Activated naive CD4-positive, alpha-beta T cell treated with anti-CD3 and anti-CD28 coated beads, Interleukin-2, amount 10 ng/mL, durations not matched to agents 7 days and 5 days (primary cell): ENCODE results near the gene CBX7.
A peak's percentile ranks its signal among the peaks of the same experiment; 100 is the strongest.

Source experiments
- CTCF ChIA-PET: fragments of 350-600 bp; sonication (Branson Sonifier 250); formaldehyde crosslinking; loops from one replicate; lab custom pipeline; 2021; ENCODE audit warnings: antibody characterized with exemption; lab: Charles Lee
- DNase-seq: peaks from one replicate; pipeline ENCODE4 v3.0.0-alpha.2; 2020
- H3K27ac Mint-ChIP-seq: one replicate; pipeline ENCODE4 v1.8.0; 2021; ENCODE audit warnings: mild to moderate bottlenecking, moderate library complexity, mixed read lengths
- H3K27me3 Mint-ChIP-seq: one replicate; pipeline ENCODE4 v1.8.0; 2021; ENCODE audit warnings: mild to moderate bottlenecking, mixed read lengths
- H3K36me3 Mint-ChIP-seq: one replicate; pipeline ENCODE4 v1.8.0; 2021; ENCODE audit warnings: mixed read lengths
- H3K4me1 Mint-ChIP-seq: one replicate; pipeline ENCODE4 v1.8.0; 2021; ENCODE audit warnings: mixed read lengths
- H3K4me3 Mint-ChIP-seq: one replicate; pipeline ENCODE4 v1.8.0; 2021; ENCODE audit warnings: mild to moderate bottlenecking, moderate library complexity, mixed read lengths
- H3K9me3 Mint-ChIP-seq: one replicate; pipeline ENCODE4 v1.8.0; 2021; ENCODE audit warnings: mixed read lengths

Gene CBX7

GRCh38 chr22:39152511-39153219, at the start of gene CBX7:
Gene CBX7, minus strand, starts transcription at chr22:39152680. Its CDS starts 236 bp downstream, at chr22:39152444.
- Mint-ChIP-seq H3K4me3 (peak within 1 kb of the TSS; percentile 79), H3K27me3 (peaks cover 50% of the 10 kb centered on the region), H3K36me3 (peaks cover 6% of the 10 kb centered on the region), H3K9me3 (no peaks in the 10 kb centered on the region), H3K27ac (peak within 1 kb of the TSS; percentile 80), H3K4me1 (peaks cover 29% of the 10 kb centered on the region)
- CTCF ChIA-PET = interaction anchor here (1.1 to 2.4 kb wide), 2 partner anchors 167 to 282 kb away, joined by 4 to 7 read pairs; partner anchors contain the start of gene RPL3
- peak; percentile 95 for DNase-seq

GRCh38 chr22:39197578-39197977, 45.1 kb upstream of the CBX7 start:
- Mint-ChIP-seq H3K4me1 (peaks cover 2% of the 10 kb centered on the region), H3K9me3 (peaks cover 3% of the 10 kb centered on the region), H3K4me3 (no peak overlapping the region), H3K27ac (no peak overlapping the region), H3K36me3 (no peaks in the 10 kb centered on the region), H3K27me3 (peaks cover 44% of the 10 kb centered on the region)
- CTCF ChIA-PET = no interaction called here
- no peak for DNase-seq

DNA sequence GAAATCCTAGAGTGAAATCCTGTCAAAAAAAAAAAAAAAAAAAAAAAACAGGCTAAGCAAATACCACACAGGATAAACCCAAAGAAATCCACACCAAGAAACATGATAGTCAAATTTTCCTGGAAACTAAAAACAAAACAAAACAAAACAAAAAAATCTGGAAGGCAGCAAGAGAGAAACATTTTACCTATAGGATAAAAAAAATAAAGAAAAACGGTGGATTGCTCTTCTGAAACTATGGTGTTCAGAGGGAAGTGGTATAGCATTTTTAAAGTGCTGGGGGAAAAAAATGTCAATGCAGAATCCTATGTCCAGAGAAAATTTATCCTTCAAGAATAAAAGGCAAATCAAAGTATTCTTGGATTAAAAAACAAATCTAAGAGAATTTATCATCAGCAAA, 41.6 kb upstream of the CBX7 start:
- peaks cover 3% of the 10 kb centered on the region for H3K9me3 Mint-ChIP-seq
- H3K27me3 Mint-ChIP-seq = peaks cover 62% of the 10 kb centered on the region
- no peak for DNase-seq
- no peaks in the 10 kb centered on the region for H3K36me3 Mint-ChIP-seq
- CTCF ChIA-PET = no interaction called here
- no peak overlapping the region for H3K4me3 Mint-ChIP-seq
- H3K4me1 Mint-ChIP-seq = peaks cover 2% of the 10 kb centered on the region
- H3K27ac Mint-ChIP-seq = no peak overlapping the region

GRCh38 chr22:39188809-39189208, 36.3 kb upstream of the CBX7 start:
- Mint-ChIP-seq H3K27me3 (peaks cover 76% of the 10 kb centered on the region), H3K4me3 (no peak overlapping the region), H3K4me1 (no peaks in the 10 kb centered on the region), H3K9me3 (no peaks in the 10 kb centered on the region), H3K27ac (no peak overlapping the region), H3K36me3 (no peaks in the 10 kb centered on the region)
- CTCF ChIA-PET = no interaction called here
- no peak for DNase-seq

GRCh38 chr22:39185601-39186012, 33.1 kb upstream of the CBX7 start:
- CTCF ChIA-PET = interaction anchor here (0.6 kb wide), 1 partner anchor 1239 kb away, joined by 4 read pairs; no protein-coding TSS in a partner anchor
- no peaks in the 10 kb centered on the region for H3K9me3 Mint-ChIP-seq
- H3K4me3 Mint-ChIP-seq = no peak overlapping the region
- no peak overlapping the region for H3K27ac Mint-ChIP-seq
- DNase-seq = no peak
- H3K36me3 Mint-ChIP-seq = no peaks in the 10 kb centered on the region
- H3K4me1 Mint-ChIP-seq = no peaks in the 10 kb centered on the region
- H3K27me3 Mint-ChIP-seq = peaks cover 60% of the 10 kb centered on the region

DNA sequence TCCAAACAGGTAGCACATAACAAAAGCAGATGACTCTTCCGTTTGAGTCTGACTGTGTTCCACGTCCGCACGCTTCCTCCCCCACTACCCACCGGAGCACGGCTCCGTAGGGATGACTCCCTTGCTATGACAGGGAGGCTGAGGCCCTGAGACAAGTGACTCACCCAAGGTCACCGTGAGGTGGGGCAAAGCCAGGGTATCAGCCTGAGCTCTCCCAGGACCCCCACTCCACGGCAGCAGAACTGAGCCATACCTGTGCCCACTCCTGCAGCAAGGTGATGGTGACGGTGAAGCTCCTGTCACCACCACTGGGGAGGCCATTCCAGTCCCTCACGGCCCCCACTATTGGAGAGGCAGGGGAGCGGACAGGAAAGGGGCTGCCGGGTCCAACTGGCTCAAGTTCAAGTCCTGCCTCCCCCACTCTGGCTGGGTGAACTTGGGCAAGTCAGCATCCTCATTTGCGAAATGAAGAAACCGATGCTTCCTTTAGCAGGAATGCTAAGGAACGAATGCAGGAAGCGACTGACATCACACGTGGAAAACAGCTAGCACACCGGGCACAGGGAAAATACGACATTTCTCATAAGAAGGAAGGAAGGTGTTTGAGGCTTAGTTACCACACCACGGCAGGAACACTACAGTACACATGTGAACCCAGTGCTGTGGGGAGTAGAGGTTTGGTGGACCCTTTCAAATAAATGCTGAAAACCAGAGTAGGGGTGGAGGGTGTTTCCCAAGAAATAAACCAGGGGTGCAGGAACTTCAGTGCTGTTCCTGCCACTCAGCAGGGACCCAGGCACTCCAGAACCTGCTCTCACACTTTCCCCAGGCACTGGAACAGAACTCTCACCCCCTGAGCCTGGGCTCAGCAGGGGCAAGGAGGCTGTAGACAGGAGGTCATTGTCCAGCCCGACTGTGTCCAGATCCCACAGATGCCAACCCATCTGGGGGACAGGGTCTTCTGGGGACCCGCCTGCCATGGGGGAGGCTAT, 32.4 kb upstream of the CBX7 start:
- Mint-ChIP-seq H3K27me3 (peaks cover 59% of the 10 kb centered on the region), H3K9me3 (no peaks in the 10 kb centered on the region), H3K4me3 (no peak overlapping the region), H3K36me3 (no peaks in the 10 kb centered on the region), H3K4me1 (no peaks in the 10 kb centered on the region), H3K27ac (no peak overlapping the region)
- CTCF ChIA-PET = interaction anchor here (1.1 kb wide), 1 partner anchor 14 kb away, joined by 3 read pairs; no protein-coding TSS in a partner anchor
- no peak for DNase-seq

GRCh38 chr22:39183991-39184585, 31.6 kb upstream of the CBX7 start:
- no peaks in the 10 kb centered on the region for H3K9me3 Mint-ChIP-seq
- H3K27ac Mint-ChIP-seq = no peak overlapping the region
- H3K4me3 Mint-ChIP-seq = no peak overlapping the region
- H3K4me1 Mint-ChIP-seq = no peaks in the 10 kb centered on the region
- peaks cover 58% of the 10 kb centered on the region for H3K27me3 Mint-ChIP-seq
- CTCF ChIA-PET = interaction anchor here (1.1 kb wide), 1 partner anchor 13 kb away, joined by 3 read pairs; no protein-coding TSS in a partner anchor
- DNase-seq = no peak
- no peaks in the 10 kb centered on the region for H3K36me3 Mint-ChIP-seq

GRCh38 chr22:39182478-39183030, 30.1 kb upstream of the CBX7 start:
- Mint-ChIP-seq H3K9me3 (no peaks in the 10 kb centered on the region), H3K27ac (no peak overlapping the region), H3K36me3 (no peaks in the 10 kb centered on the region), H3K27me3 (peaks cover 49% of the 10 kb centered on the region), H3K4me3 (no peak overlapping the region), H3K4me1 (peaks cover 7% of the 10 kb centered on the region)
- CTCF ChIA-PET = interaction anchor here (0.9 to 2.1 kb wide), 2 partner anchors 12 to 134 kb away, joined by 3 to 8 read pairs; no protein-coding TSS in a partner anchor
- no peak for DNase-seq

DNA sequence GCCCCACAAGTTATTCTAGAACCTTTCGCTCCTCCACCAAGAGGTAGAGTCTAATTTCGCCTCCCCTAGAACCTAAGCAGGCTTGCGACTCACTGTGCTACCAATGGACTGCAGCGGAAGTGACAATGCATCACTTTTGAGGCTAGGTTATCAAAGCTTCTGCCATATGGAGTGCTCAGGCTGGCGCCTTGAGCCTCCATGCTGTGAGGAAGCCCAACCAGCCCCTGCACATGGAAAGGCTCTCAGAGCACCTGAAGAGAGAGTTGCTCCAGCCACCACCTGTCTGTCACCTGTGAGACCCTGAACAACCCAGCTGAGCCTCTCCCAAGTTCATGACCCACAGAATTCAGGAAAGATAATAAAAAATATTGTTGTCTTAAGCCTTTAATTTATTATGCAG, 29.3 kb upstream of the CBX7 start:
- Mint-ChIP-seq H3K4me3 (no peak overlapping the region), H3K9me3 (no peaks in the 10 kb centered on the region), H3K4me1 (peaks cover 8% of the 10 kb centered on the region), H3K27me3 (peaks cover 41% of the 10 kb centered on the region), H3K36me3 (no peaks in the 10 kb centered on the region), H3K27ac (no peak overlapping the region)
- DNase-seq = no peak
- CTCF ChIA-PET = interaction anchor here (2.1 kb wide), 1 partner anchor 11 kb away, joined by 8 read pairs; no protein-coding TSS in a partner anchor

GRCh38 chr22:39181356-39181755, 28.9 kb upstream of the CBX7 start:
- CTCF ChIA-PET = interaction anchor here (2.1 kb wide), 1 partner anchor 11 kb away, joined by 8 read pairs; no protein-coding TSS in a partner anchor
- DNase-seq = no peak
- H3K36me3 Mint-ChIP-seq = no peaks in the 10 kb centered on the region
- H3K4me3 Mint-ChIP-seq = no peak overlapping the region
- H3K9me3 Mint-ChIP-seq = no peaks in the 10 kb centered on the region
- H3K27ac Mint-ChIP-seq = no peak overlapping the region
- H3K4me1 Mint-ChIP-seq = peaks cover 8% of the 10 kb centered on the region
- peaks cover 40% of the 10 kb centered on the region for H3K27me3 Mint-ChIP-seq

DNA sequence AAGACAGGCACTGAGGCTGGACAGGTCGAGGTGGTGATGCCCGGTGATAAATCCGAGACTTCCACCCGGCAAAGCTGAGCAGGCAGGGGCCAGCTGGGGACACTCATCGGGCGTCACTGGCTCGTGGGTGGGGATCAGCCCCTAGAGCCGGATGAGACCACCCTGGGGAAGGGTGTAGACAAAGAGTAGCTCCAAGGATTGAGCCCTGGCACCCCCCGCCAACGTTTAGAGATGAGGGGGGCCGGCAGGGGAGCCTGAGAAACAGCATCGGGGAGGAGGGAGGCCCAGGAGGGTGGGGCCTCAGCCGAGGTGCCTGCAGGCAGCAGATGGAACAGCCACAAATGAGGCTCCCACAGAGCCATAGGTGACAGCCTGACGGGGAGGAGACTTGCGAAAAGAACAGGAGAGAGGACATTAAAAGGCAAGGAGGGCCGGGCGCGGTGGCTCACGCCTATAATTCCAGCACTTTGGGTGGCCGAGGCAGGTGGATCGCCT, 27.4 kb upstream of the CBX7 start:
- Mint-ChIP-seq H3K27me3 (peaks cover 27% of the 10 kb centered on the region), H3K9me3 (no peaks in the 10 kb centered on the region), H3K27ac (no peak overlapping the region), H3K4me3 (no peak overlapping the region), H3K36me3 (no peaks in the 10 kb centered on the region), H3K4me1 (peaks cover 13% of the 10 kb centered on the region)
- no peak for DNase-seq
- CTCF ChIA-PET = interaction anchor here (1.3 kb wide), 1 partner anchor 126 kb away, joined by 3 read pairs; no protein-coding TSS in a partner anchor

DNA sequence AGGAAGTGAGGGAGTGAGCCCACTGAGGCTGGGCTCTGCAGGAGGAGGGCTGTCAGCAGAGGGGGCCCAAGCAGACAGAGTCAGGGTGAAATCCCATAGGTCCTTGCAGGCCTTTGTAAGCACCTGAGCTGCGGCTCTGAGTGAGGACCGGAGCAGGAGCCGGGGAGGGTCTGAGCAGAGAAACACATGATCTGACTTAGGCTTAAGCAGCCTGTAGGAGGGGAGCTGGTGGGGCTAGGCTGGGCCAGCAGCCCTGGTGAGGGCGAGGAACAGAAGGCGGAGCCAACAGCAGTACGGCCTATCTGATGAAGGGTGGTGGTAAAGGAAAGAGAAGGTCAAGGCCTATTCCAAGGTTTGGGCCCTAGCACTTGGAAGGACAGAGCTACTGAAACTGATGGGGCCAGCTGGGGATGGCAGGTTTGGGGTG, 26.9 kb upstream of the CBX7 start:
- Mint-ChIP-seq H3K36me3 (no peaks in the 10 kb centered on the region), H3K27ac (no peak overlapping the region)

More for the DNA sequence above, 26.9 kb upstream of the CBX7 start:
- Mint-ChIP-seq H3K4me3 (no peak overlapping the region), H3K4me1 (peaks cover 18% of the 10 kb centered on the region), H3K27me3 (peaks cover 22% of the 10 kb centered on the region), H3K9me3 (no peaks in the 10 kb centered on the region)
- CTCF ChIA-PET = interaction anchor here (1.3 kb wide), 1 partner anchor 127 kb away, joined by 3 read pairs; no protein-coding TSS in a partner anchor
- DNase-seq = no peak
